SK-N-MC (cell line): ENCODE measurements around the gene CDX2.

Experiments used
- EZH2 ChIP-seq: fragments of 200-600 bp; sonication (generic); IDR thresholded peaks from one replicate; pipeline ENCODE4 v1.6.1; 2017; ENCODE audit warnings: antibody characterized with exemption
- FOXP2 ChIP-seq: optimal IDR thresholded peaks from 2 replicates; pipeline ENCODE3; 2011; ENCODE audit warnings: mild to moderate bottlenecking, moderate library complexity; ENCODE audit not compliant: insufficient read depth; ENCODE audit errors: extremely low read length, control extremely low read depth
- POLR2AphosphoS5 ChIP-seq: IDR thresholded peaks from 2 replicates; pipeline ENCODE4 v1.6.1; 2012; ENCODE audit warnings: mild to moderate bottlenecking, low read depth, low read length, borderline replicate concordance

DNA sequence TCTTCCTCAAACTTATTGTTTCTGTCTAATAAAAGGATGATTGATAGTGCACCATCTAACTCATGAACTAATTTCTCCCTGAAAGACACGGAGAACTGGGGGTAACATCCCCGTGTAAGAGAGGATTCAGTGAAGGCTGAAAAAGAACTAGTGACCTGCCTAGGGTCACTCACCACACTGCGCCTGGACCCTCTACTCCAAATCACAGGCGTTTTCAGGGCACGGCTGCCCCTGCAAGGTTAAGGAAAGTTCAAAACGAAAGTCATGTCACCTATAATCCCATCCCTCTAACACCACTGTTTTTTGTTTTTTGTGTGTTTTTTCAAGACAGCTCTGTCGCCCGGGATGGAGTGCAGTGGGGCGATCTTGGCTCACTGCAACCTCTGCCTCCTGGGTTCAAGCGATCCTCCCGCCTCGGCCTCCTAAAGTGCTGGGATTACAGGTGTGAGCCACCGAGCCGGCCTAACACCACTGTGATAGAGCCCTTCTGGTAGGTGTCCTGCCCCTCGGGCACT lies 10.7 kb upstream of the CDX2 start:
- TF ChIP-seq POLR2AphosphoS5, result no peak
- no peak for TF ChIP-seq EZH2
- no peak for TF ChIP-seq FOXP2
